ENCODE results near the gene LRP1B. TPM values are rescaled to one million over a fixed set of nuclear protein-coding genes. Genes with fewer than 3 reads are reported as not detected.

Gene LRP1B
- total and polyA plus RNA-seq, 2 donors (not counting 1 experiment from before 2014, with no cell fraction given) = under 0.01 to 0.01 TPM

GRCh38 chr2:142031656-142032055, 99.2 kb downstream of the LRP1B start:
- no peak for DNase-seq (ENCODE audit: low read depth in 2 of 2)
- TF ChIP-seq EZH2 (IDR thresholded peaks at IDR 0.05; ENCODE audit: low read length, missing control alignments) = no peak
- TF ChIP-seq, protein P1, sequence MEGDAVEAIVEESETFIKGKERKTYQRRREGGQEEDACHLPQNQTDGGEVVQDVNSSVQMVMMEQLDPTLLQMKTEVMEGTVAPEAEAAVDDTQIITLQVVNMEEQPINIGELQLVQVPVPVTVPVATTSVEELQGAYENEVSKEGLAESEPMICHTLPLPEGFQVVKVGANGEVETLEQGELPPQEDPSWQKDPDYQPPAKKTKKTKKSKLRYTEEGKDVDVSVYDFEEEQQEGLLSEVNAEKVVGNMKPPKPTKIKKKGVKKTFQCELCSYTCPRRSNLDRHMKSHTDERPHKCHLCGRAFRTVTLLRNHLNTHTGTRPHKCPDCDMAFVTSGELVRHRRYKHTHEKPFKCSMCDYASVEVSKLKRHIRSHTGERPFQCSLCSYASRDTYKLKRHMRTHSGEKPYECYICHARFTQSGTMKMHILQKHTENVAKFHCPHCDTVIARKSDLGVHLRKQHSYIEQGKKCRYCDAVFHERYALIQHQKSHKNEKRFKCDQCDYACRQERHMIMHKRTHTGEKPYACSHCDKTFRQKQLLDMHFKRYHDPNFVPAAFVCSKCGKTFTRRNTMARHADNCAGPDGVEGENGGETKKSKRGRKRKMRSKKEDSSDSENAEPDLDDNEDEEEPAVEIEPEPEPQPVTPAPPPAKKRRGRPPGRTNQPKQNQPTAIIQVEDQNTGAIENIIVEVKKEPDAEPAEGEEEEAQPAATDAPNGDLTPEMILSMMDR (conservative IDR thresholded peaks at IDR 0.05 in 1 of 2, IDR thresholded peaks at IDR 0.05 in 1 of 2; ENCODE audit: low read depth in 1 of 2, low read length in 2 of 2) = no peak
- H3K27ac ChIP-seq (ENCODE audit: insufficient read depth, low read length) = no peak overlapping the region
- no peaks in the 10 kb centered on the region for H3K36me3 ChIP-seq (ENCODE audit: control insufficient read depth, insufficient read depth, low read length)
- H2AFZ ChIP-seq (ENCODE audit: low read length) = no peak overlapping the region
- no peak overlapping the region for H3K4me2 ChIP-seq (ENCODE audit: extremely low read depth, insufficient read depth, low read length)
- no peaks in the 10 kb centered on the region for H4K20me1 ChIP-seq (ENCODE audit: control insufficient read depth, extremely low read depth, insufficient read depth, low read length)
- no peaks in the 10 kb centered on the region for H3K9me3 ChIP-seq (ENCODE audit: control insufficient read depth, insufficient read depth, low read depth, low read length)
- H3K27me3 ChIP-seq (ENCODE audit: control insufficient read depth, insufficient read depth, low read length) = no peaks in the 10 kb centered on the region
- H3K79me2 ChIP-seq (ENCODE audit: control insufficient read depth, insufficient read depth, low read length) = no peaks in the 10 kb centered on the region
- no peaks in the 10 kb centered on the region for H3K4me1 ChIP-seq (ENCODE audit: control insufficient read depth, extremely low read depth, insufficient read depth, low read length)
- no peak overlapping the region for H3K4me3 ChIP-seq (replicated peaks in 1 of 4; ENCODE audit: control extremely low read depth in 1 of 4, insufficient read depth in 1 of 4, low read depth in 3 of 4, low read length in 4 of 4)
- H3K9ac ChIP-seq (ENCODE audit: insufficient read depth, low read length) = no peak overlapping the region

- Histone ChIP-seq H3K9me3 (ENCODE audit: control insufficient read depth, insufficient read depth, low read depth, low read length) (no peaks in the 10 kb centered on the region), H3K9ac (ENCODE audit: insufficient read depth, low read length) (no peak overlapping the region), H2AFZ (ENCODE audit: low read length) (no peak overlapping the region), H3K27ac (ENCODE audit: insufficient read depth, low read length) (no peak overlapping the region), H3K4me2 (ENCODE audit: extremely low read depth, insufficient read depth, low read length) (no peak overlapping the region), H3K79me2 (ENCODE audit: control insufficient read depth, insufficient read depth, low read length) (no peaks in the 10 kb centered on the region), H4K20me1 (ENCODE audit: control insufficient read depth, extremely low read depth, insufficient read depth, low read length) (no peaks in the 10 kb centered on the region), H3K4me3 (replicated peaks in 1 of 4; ENCODE audit: control extremely low read depth in 1 of 4, insufficient read depth in 1 of 4, low read depth in 3 of 4, low read length in 4 of 4) (no peak overlapping the region), H3K4me1 (ENCODE audit: control insufficient read depth, extremely low read depth, insufficient read depth, low read length) (no peaks in the 10 kb centered on the region), H3K27me3 (ENCODE audit: control insufficient read depth, insufficient read depth, low read length) (no peaks in the 10 kb centered on the region), H3K36me3 (ENCODE audit: control insufficient read depth, insufficient read depth, low read length) (no peaks in the 10 kb centered on the region)
- DNase-seq (ENCODE audit: low read depth in 2 of 2) = peak in 1 of 2 donors; percentile 9
- no peak for TF ChIP-seq EZH2 (IDR thresholded peaks at IDR 0.05; ENCODE audit: low read length, missing control alignments)
- TF ChIP-seq, protein P1 (conservative IDR thresholded peaks at IDR 0.05 in 1 of 2, IDR thresholded peaks at IDR 0.05 in 1 of 2; ENCODE audit: low read depth in 1 of 2, low read length in 2 of 2) = no peak
Measured at GRCh38 chr2:142030735-142031134, 100.1 kb downstream of the LRP1B start.

DNA sequence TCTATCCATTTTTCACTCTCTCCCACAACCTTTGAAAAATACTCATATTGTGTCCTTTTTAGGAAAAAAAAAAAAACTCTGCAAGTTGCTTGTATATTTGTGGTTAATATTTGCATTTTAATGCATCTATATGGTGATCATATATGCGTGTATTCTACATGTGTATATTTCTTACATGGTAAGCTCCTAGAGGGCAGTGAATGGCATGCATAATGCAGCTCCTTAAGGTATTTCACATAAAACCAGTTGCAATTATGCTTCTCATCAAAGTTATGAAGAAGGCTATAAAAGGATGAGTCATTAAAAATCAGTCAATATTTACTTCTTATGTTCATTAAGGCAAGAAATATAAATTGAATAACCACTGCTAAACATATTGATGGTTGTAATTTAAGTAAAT, 100.8 kb downstream of the LRP1B start:
- H3K79me2 ChIP-seq (ENCODE audit: control insufficient read depth, insufficient read depth, low read length) = no peaks in the 10 kb centered on the region
- H3K9ac ChIP-seq (ENCODE audit: insufficient read depth, low read length) = no peak overlapping the region
- DNase-seq (ENCODE audit: low read depth in 2 of 2) = no peak
- H3K9me3 ChIP-seq (ENCODE audit: control insufficient read depth, insufficient read depth, low read depth, low read length) = no peaks in the 10 kb centered on the region
- no peaks in the 10 kb centered on the region for H3K27me3 ChIP-seq (ENCODE audit: control insufficient read depth, insufficient read depth, low read length)
- no peak for TF ChIP-seq EZH2 (IDR thresholded peaks at IDR 0.05; ENCODE audit: low read length, missing control alignments)
- TF ChIP-seq, protein P1 (conservative IDR thresholded peaks at IDR 0.05 in 1 of 2, IDR thresholded peaks at IDR 0.05 in 1 of 2; ENCODE audit: low read depth in 1 of 2, low read length in 2 of 2) = no peak
- no peak overlapping the region for H3K27ac ChIP-seq (ENCODE audit: insufficient read depth, low read length)
- H4K20me1 ChIP-seq (ENCODE audit: control insufficient read depth, extremely low read depth, insufficient read depth, low read length) = no peaks in the 10 kb centered on the region
- no peaks in the 10 kb centered on the region for H3K36me3 ChIP-seq (ENCODE audit: control insufficient read depth, insufficient read depth, low read length)
- H3K4me3 ChIP-seq (replicated peaks in 1 of 4; ENCODE audit: control extremely low read depth in 1 of 4, insufficient read depth in 1 of 4, low read depth in 3 of 4, low read length in 4 of 4) = no peak overlapping the region
- H2AFZ ChIP-seq (ENCODE audit: low read length) = no peak overlapping the region
- H3K4me1 ChIP-seq (ENCODE audit: control insufficient read depth, extremely low read depth, insufficient read depth, low read length) = no peaks in the 10 kb centered on the region
- no peak overlapping the region for H3K4me2 ChIP-seq (ENCODE audit: extremely low read depth, insufficient read depth, low read length)

Measured in fibroblast of lung (primary cell).